Measurements from ENCODE around the gene GP1BB. TPM values are rescaled to one million over a fixed set of nuclear protein-coding genes. Genes with fewer than 3 reads are reported as not detected.
"Not testable (repeated sequence)": the region's sequence is repeated elsewhere in the genome, so short reads cannot be mapped to it uniquely, and the experiment has no call there.

GP1BB gene
- total RNA-seq, result 2.0 TPM

DNA sequence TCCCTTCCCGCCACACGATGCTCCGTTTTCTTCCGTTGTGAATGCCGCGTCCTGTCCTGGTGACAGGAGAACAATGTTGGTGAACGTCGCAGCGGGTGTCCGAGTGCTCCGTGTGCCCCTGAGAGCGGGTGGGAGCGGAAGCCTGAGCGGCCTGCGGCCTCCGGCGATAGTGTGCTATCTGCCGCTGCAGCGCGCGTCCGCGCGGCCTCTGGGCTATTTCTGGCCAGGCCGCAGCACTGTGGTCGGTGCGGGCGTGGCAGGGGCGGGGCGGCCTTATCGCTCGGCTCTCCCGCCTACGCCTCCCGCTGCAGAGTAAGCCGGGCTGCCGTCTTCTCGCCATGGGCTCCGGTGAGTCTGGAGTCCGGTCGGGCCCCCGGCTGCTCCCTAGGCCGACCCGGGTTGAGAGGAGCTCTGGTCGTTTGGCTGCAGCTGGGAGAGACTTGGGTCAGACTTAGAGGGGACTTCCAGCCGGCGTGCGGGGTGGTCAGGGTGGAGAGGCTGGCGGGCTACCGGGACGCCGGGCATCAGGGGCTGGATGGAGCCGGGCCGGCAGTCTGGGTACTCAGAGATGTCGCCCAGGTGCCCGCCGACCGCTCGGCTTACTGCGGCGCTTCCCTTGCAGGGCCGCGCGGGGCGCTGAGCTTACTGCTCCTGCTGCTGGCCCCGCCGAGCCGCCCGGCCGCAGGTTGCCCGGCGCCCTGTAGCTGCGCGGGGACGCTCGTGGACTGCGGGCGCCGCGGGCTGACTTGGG, at the start of gene GP1BB:
TSS of gene GP1BB (plus strand) at position 308 of the 751 bp plus-strand sequence. CDS start at position 339, 31 bp downstream.
- ATAC-seq, result peak; percentile 44

GRCh38 chr22:19673660-19674059, 49.7 kb upstream of the GP1BB start:
- ATAC-seq, result no peak

DNA sequence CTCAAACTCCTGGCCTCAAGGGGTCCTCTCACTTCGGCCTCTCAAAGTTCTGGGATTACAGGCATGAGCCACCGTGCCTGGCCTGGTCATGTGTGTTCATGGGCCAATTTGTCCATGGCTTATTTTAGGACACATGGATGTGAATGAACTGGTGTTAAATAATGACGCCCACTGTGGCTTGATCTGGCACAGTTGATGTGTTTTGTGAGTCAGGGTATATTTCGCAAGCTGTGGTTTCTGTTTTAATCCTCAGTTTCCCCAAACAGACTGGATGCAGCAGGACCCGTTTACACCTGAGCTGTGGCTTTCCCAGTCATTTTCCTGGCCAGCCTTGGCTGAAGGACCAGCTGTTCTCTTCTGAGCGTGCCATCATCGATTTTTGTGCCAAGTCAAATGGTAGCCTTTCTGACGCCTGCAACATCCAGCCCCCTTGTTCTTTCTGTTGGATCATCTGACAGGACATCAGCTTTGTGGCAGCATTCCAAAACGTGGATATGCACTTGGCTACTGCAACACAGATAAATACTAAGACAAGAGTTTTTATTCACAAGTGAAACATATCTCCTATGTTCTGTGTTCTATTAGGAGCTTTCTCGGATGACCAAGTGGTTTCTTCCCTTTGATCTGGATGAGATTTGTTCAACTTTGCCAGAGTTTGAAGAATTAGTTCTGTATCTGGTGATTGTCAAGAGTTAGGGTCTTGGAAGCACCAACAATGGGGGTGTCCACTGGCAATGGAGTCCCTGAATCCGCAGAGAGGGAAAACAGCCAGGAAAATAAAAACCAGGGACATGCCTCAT, 49.0 kb upstream of the GP1BB start:
- no peak for ATAC-seq

DNA sequence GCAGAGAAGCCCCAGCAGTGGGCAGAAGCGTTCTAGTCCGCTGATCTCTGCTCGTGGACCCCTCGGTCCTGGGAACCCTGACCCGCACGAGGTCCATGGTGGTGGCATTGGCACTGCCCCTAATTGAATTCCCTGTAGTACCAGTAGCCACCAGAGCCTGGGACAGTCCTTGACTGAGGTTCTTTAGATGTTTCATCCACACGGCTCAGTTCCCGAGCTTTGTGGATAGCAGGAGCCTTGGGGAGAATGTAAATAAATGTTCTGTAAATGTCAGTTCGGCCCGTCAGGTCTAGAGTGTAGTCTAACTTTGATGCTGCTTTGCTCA, 48.4 kb upstream of the GP1BB start:
- ATAC-seq, result no peak

DNA sequence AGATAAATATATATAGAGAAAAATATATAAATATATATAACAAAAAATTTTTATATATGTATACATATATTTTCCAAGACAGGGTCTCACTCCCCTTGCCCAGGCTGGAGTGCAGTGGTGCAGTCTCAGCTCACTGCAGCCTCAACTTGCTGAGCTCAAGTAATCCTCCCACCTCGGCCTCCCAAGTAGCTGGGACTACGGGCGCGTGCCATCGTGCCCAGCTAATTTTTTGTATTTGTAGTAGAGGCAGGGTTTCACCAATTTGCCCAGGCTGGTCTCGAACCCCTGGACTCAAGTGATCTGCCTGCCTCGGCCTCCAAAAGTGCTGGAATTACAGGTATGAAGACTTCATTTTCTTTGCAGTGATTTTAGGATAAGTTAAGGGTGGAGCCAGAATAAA, 47.9 kb upstream of the GP1BB start:
- ATAC-seq, result no peak

GRCh38 chr22:19676437-19676836, 46.9 kb upstream of the GP1BB start:
- ATAC-seq, result not testable (repeated sequence)

DNA sequence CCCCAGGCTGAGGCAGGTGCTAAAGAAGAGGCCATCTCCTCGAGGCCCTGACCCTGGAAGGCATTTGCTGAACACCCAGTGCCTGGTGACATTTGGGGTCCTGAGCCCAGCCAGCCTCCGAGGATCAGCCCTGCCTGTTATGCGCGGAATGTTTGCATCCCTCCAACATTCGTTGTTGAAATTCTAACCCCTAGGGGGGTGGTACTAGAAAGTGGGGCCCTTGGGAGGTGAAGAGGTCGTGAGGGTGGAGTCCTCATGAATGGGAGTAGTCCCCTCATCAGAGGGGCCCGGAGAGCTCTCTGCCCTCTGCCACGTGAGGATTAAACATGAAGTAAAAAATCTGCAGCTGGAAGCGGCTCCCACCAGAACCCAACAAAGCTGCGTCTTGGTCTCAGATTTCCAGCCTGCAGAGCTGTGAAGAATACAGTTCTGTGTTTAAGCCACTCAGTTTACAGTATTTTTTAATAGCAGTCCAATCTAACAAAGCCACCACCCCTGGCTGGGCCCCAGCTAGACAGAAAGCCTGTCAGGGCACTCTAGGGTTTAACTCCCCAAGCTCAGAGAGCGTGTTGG, 44.3 kb upstream of the GP1BB start:
- no peak for ATAC-seq

DNA sequence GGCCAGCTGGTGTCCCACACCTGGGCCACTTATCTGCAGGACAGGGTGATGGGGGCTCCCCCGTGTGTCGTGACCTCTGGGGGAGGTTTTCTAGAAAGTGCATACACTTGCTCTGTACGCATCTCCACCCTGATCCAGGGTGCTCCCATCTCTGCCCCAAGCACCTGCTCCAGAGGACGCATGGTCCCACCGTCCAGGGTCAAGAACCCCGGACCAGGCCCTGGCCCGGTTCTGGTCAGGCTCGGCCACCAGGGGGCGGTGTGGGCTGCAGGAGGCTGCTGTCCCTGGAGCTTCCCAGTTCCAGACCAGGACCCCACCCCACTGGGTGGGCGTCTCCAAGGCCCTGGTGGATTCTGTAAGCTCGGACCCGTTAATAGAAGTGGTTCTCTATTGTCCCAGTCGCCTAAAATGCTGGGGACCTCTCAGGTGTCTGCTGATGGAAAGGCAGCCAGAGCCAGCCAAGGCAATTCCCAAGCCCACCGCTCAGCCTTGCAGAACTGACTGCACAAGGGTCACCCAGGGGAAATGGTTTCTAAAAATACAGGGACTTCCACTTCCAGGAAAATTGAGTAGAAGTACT, 43.7 kb upstream of the GP1BB start:
- ATAC-seq, result peak; percentile 67

DNA sequence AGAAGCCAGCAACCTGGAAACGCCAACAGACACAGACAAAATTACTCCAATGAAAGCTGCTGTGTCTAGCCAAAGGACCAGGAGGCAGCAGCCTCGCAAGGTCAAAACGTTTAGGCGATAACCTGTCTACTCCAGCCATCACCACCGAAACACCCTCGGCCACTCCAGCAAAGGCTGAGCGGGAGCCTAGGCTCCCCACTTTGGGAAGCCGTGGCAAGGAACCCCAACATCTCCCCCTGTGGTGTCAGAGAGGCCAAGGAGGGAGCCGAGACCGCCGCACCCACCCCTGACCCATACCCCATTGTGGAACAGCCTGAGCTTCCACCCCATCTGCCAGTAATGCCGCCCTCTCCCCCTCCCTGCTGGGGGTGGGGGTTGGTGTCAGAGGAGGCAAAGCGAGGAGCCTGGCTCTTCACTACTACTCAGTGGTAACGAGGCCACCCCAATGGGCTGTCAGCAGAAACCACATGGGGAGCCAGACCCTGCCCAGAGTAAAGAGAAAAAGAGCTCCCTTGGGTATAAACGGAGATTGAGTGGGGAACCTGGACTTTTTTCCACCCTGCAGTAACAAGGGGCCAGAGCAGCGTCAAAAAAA, 43.0 kb upstream of the GP1BB start:
- peak; percentile 13 for ATAC-seq

- no peak for ATAC-seq
Observed at GRCh38 chr22:19680911-19681862, 42.2 kb upstream of the GP1BB start.

DNA sequence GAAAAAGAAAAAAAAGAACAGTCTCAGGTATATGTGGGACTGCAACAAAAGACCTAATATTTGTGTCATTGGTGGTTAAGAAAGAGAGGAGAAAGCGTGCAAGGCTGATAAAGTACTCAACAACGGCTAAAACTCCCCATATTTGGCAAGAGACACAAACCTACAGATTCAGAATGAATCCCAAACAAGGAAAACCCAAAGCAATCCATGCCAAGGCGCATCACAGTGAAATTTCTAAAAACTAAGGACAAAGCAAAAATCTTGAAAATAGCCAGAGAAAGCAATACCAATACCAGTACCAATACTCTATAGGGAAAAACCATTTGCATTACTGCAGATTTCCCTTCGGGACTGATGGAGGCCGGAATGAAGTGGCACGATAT, 41.5 kb upstream of the GP1BB start:
- ATAC-seq, result no peak

GRCh38 chr22:19686946-19687345, 36.4 kb upstream of the GP1BB start:
- ATAC-seq, result no peak

GRCh38 chr22:19687561-19688300, 35.6 kb upstream of the GP1BB start:
- ATAC-seq, result peak; percentile 94

DNA sequence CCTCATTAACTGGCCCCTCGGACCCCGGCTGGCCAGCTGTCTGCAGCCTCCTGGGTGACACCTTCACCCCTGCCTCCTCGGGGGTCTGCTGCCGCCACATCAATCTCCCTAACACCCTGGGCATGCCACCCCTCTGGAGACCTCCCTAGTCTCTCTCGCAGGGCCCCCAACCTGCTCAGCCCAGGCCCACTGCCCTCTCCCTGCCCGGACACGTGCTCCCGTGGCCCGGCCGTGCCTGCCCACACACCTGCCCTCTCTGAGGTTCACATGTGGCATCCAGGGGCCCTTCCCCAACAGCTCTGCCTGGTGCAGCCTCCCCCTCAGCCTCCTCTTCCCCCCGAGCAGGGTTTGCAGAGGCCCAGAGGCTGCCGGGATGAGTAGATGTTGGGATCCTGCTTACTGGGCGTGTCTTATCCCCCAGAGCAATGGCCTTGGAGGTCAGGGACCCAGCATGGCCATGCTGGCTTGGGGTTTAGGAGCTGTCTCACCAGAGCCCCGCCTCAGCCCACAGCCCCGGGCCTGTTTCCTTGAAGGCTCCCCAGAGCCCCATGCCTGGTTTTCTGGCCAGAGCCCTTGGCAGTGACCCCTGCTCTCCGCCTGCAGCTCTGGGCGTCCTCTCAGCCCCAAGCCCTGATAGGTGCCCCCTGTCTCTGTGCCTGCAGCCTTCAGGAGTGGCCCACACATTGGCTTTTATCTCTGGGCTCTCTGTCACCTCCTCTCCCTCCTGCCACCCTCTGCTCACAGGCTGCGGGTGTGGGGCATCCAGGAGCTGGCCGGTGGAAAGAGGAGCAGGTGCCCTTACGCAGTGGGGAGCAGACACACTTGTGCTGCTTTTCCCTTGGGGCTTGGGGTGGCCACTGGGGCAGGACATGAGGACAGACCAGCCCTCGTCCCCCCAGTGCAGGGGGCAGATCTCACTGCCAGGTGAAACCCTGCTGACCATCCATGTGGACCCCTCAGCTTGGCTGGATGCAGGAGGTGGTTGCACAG, 34.7 kb upstream of the GP1BB start:
- ATAC-seq, result peak; percentile 15

DNA sequence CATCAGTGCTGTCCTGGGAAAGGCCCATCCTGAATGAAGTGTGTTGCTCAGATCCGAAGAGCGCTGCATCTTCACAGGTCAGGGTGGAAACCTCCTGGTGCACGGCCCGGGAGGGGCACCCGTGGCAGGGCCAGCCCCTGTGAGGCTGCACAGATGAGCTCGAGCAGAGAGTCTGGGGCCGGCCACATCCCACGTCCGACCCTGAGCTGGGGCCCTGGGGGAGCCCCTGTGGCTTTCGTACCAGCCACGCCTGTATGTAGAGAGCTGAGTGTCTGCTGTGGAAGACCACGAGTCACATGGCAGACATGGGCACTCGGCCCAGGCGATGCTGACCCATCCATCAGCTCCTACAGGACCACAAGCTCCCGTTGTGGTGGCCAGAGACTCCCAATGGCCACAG, 33.9 kb upstream of the GP1BB start:
- ATAC-seq, result no peak

- ATAC-seq, result no peak
Observed at GRCh38 chr22:19691007-19691720, 32.2 kb upstream of the GP1BB start.

- peak; percentile 69 for ATAC-seq
Observed at GRCh38 chr22:19691721-19692341, 31.5 kb upstream of the GP1BB start.

DNA sequence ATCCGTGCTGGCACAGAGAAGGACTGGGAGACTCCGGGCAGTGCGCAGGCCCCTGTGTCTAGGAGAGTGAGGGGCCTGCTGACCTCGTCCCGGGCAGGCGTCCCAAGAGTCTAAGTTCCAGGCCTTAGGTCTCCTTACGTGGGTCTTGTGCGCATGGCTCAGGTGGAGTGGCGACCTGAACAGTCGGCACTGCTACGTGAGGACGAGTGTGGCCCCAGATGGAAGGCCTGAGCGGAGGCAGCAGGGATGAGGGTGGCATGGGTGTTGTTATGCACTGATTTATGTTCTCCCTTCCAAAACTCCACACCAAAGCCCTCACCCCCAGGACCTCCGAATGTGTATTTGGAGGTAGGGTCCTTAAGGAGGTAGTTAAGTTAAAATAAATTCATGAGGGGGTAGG, 29.8 kb upstream of the GP1BB start:
- ATAC-seq, result no peak

Measured in esophagus mucosa (tissue), 1 donor.